NCI-H1417 treated with DMSO at 0.1 percent for 48 hours (cell line): Measurements from ENCODE around the gene SLC9A9.

Source experiments
- DNase-seq: peaks from one replicate; lab custom pipeline; 2025; lab: John Stamatoyannopoulos, UW

SLC9A9 gene

DNA sequence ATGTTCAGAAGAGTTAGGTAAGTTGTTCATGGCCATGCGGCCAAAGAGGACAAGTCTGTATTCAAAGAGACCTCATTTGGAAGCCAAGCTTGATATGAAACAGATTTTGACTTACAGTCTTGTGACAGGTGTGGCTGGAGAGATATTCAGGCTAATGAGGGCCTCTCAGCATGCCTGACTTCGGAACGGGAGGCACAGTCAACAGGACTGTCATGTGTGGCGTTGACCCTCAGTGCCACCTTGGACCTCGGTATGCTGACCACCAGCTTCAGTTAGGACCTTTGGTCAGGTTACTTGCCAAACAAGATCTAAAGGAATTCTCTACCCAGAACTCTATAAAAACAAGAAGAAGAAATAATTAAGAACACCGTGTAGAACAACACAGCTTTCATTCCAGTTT is 604.6 kb downstream of the SLC9A9 start:
- no peak for DNase-seq

DNA sequence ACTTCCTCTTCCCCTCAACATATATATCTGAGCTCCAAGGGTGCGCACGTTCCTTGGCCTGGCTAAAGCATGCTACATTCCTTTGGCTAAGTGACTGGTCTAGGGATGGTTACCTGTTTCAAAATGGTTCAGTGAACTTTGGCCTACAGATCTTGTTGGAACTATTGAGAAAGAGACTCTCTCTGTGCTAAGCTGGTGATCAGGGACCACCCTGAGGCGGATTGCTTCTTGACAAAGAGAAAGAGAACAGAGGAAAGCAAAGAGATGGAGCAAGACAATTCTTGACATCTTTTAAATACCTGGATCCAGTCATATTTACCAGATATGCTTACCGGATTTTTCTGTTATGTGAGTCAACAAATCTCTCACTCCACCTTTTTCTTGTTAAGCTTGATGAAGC is 605.6 kb downstream of the SLC9A9 start:
- DNase-seq = no peak

DNA sequence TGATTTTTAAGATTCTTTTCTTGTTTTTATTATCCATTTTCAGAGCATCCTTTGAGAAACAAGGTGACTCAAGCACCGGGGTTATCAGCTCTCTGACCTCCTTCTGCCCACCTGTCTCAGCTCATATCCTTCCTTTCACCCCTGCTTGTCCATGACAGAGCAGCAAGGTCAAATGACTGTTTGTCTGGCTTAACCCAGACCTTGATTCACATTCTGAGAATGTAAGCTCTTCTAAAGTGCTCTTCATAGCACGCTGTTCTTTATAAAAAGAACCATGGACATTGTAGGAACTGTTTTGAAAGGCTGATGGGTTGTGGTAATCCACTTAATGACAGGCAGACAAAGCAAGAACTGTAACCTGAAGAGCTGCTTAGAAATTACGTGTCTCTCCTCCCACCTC is 606.2 kb downstream of the SLC9A9 start:
- no peak for DNase-seq

GRCh38 chr3:143241481-143241951 is 606.8 kb downstream of the SLC9A9 start:
- no peak for DNase-seq

DNA sequence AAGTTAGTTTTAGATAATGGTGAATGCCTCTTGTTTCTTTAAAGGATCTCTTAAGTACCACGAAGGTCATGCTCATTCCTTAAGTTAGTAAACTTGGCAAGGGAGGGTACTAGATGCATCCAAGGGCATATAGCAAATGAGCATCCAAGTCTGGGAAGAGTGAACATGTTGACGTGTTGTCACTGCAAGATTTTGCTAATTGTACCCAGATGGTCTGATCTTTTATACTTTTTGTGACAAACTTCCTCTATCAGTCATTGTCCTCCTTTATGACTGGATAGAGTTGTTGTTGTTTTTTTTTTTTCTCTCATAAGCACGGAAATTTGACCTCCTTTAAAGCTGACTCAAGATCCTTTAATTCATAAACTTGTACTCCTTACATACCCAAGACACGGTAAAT is 607.4 kb downstream of the SLC9A9 start:
- no peak for DNase-seq

GRCh38 chr3:143239031-143239430 is 609.2 kb downstream of the SLC9A9 start:
- DNase-seq = no peak

DNA sequence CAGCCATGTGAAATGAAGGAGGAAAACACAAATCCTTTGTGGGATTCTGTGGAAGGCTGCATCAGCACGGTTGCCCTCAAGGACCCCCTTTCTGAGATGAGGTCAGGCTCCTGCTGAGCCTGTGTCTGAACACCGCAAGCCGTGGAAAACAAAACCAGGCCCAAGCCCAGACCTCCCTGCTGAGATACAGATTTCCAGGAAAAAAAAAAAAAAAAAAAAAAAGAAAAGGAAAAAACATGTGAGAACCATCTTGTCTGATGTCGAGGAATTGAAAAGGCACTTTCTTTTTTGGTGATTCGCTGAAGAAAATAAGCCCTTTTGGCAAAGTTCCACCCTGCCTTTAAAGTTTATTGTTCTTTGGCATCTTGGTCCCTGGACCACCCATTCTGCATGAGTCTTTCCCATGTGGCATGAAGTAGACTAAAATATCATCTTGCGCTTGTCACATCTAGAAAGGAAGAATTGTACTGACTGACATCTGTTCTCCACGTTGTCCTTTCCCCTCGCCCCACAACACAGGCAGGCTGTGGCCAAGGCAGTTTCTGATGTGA is 611.1 kb downstream of the SLC9A9 start:
- DNase-seq = no peak

DNA sequence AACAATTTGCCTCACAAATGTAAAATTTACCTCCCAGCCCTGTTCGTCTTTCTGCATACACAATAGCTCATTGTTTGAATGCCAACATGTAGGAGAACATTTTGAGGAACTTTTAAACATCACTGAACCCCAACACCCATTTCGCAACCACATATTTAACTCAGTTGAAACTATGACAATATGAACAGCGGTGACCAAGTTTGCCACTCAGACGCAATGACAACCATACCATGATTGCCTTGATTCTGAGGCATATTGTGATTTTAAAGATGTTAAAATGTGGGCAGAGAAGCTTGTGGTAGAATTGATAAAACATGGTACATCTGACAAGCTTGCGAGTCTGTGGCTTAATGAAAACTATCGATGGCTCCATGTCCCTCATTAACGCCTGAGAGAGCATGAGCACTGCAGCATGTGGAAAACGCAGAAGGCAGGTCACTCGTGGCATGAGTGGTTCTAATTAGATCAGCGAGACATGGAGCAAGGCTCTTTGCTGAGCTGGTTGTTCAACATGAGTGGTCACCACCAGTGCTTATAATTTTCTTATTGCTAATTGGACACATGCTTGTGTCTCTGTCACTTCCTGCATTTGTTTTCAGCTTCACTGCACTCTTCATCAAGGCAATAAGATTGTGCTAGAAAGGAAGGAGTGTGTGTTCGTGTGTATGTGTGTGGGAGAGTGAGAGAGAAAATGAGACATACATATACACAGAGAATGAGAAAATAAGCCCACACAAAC is 611.9 kb downstream of the SLC9A9 start:
- DNase-seq = no peak

DNA sequence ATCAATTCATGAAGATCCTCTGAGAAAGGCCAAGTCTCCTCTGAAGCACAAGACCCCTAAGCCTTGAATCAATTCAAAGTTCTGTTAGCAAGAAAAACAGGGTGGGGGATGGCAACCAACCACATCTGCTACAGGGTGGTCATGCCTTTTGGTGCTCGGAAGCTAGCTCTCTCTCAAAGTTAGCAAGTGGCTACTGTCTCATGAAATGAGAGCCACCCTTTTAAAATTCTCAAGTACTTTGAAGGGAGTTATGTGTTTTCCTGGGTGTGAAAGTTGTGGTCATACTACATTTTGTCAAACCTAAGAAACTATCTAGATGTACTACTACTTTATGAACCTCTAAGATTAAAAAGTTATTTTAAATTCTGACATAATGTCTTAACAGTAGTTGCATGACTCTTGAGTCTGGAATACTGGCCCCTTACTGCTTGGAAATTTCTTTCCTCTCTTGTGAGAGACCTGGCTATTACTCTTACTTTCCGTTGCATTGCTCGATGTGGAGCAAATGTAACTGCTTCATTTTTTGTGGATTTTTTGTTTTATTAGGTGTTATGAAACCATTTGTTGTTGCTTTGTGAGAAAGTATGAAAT is 612.6 kb downstream of the SLC9A9 start:
- DNase-seq = no peak

GRCh38 chr3:143234526-143234925 is 613.7 kb downstream of the SLC9A9 start:
- DNase-seq = no peak

DNA sequence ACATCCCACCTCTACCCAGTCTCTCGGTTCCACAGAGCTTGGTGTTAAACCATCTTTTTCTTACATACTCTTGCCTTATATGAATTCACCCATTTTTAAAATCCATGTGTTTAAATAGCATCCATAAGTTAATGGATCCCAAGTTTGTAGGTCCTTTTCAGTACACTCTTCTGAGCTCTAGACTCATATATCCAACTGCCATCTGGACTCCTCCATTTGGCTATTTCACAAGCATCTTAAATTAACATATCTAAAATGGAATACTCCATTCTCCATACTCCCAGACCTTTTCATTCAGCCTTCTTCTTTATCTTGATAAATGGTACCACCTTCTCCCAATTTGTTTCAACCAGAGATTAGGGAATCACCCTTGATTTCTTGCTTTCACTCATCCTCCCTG is 615.3 kb downstream of the SLC9A9 start:
- no peak for DNase-seq

DNA sequence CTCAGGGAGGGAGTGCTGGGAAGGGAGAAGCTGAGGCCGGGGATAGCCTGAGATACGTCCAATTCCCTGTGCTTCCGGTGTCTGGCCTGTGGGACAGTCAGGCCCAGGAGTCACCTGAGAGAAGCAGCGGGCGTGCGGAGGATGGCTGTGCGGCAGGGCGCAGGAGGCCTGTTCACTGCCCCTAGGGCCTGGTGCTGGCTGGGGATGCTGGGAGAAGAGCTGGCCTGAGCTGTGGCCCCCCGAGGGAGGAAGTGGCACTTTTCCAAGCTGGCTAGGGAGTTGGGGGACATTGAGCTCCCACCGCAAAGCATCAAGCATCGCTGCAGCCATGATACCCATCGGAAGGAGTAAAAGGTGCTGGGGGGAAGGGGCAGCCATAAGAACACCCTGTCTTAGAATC is 619.9 kb downstream of the SLC9A9 start:
- DNase-seq = no peak

DNA sequence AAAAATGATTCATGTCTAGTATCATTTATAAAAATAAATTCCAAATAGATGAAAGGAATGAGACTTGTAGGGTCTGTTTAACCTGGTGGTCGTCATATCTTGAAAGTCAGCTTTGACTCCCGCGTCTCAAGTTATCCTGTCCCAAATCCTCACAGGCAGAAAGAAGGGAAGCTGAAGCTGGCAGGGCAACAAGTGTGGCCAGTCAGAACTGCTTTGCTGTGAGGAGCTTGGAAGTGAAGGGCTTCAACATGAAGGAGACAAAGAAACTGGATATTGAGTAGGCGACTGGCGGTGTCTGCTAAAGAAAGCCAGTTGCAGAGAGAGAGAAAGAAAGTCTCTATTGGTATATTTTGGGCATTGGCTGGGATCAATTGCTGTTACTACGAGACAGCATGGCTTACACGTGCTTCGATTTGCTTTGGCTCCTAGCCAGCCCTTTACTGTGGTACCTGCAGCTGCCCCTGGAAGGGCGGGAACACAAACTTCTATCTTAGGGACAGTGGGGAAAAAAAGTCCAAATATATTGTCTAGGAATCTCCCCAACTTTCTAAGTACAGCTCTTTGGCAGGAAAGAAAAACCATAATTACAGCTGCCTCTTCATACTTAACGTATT is 621.5 kb downstream of the SLC9A9 start:
- DNase-seq = peak; percentile 25

DNA sequence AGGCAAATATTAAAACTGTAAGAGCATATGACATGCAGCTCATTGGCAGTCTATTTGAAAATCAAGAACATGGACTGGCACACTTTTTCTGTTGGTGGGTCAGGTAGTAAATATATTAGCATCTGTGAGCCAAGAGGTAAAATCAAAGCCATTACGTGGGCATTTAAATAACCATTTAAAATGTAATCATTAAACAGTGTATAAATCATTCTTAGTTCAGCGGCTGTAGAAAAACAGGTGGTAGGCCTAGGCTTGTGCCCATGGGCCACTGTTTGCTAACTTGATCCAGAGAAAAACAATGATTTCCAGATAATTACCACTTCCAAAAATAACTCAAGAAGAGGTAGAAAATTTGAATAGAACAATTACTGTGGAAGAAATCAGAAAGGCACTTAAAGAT is 623.6 kb downstream of the SLC9A9 start:
- peak; percentile 92 for DNase-seq

DNA sequence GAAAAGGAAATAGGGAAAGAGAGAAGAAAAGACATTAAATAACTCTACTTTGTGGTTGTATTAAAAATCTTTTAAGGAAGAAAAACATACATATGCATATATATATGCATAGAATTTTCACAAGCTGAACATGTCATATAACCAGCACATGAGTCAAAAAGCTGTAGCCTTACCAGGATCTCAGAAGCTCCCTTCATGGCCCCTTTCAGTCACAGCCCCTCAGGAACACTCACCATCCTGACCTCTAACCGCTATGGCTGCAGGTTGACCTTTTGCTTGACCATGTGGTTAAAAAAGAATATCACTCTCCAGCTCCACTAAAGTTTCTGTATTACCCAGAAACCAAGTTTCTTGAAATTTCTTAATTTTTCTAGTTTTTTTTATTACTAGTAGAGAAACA is 625.3 kb downstream of the SLC9A9 start:
- no peak for DNase-seq

DNA sequence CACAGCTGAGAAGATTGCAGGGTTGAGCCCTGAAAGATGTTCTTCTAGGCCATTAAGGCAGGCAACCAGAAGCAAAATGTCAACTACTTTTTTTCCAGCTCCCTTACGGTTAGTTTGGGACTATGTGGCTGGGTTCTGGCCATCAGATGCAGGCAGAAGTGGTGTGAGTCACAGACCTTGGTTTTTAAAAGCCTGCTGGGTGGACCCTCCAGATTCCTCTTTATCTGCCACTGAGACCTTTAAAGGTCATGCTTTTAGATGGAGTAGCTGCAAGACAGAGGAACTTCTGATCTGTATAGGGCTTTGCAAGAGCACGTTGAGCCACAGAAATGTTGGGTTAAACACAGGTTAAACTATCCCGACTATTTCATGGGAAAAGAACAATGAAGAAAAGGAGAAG is 625.8 kb downstream of the SLC9A9 start:
- no peak for DNase-seq

- no peak for DNase-seq
These were observed 626.8 kb downstream of the SLC9A9 start for GRCh38 chr3:143221446-143221845.

DNA sequence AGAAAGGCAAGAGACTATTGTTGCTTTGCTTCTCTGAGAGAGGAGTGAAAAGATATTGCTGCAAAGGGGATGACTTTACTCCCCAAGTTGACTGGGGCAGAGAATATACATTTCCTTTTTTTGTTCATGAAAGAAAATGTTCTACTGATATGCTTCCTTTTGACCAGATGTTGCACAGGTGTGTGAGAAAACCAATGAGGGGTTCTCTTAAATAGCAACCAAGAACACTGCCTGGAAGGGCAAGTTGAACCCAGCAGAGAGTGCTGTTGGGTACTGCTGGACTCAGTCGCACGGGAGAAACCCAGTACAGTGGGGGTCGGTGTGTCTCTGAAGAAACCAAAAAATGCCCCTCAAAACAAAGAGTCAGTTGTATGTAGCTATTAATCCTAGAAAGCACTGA is 627.5 kb downstream of the SLC9A9 start:
- no peak for DNase-seq

GRCh38 chr3:143218166-143218835 is 630.0 kb downstream of the SLC9A9 start:
- DNase-seq = no peak

DNA sequence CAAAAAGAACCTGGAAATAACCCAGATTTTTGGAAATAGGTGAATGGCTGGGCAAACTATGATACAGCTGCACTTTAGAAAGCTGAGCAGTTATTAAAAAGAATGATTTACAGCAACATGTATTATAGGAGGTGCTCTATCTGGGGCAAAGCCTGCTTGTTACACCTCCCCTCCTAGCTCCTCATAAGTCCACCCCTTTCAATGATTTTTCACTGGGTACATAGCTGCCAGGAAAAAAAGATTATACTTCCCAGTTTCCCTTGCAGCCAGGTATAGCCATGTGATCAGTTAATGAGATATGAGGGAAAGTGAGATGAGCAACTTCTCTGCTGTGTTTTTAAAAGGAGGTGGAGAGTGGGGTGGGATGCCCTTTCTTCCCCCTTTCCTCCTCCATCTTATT is 631.0 kb downstream of the SLC9A9 start:
- DNase-seq = no peak

DNA sequence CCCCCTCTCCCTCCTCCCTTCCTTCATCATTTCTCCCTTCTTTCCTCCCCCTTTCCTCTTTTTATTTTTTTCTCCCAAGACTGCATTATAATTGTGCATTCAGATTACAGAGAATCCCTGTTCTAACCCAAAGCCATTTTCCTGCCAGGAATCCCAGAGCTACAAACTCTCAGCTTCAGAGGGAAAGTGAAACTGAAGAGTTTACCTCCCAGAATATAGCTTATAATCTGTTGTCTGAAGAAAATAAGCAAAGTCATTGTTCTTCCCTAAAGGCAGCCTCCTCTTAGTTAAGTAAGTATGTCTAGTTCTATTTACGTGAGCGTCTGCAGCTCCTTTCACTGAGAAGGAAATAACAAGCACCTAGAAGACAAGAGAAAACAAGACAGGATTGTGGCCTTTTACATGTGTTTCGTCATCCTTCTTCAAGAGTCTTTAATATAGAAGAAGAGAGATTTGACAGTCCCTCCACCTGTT is 631.5 kb downstream of the SLC9A9 start:
- no peak for DNase-seq
